Activated CD8-positive, alpha-beta memory T cell treated with anti-CD3 and anti-CD28 coated beads for 36 hours (primary cell): ENCODE measurements around the gene SUN5. TPM values are rescaled to one million over a fixed set of nuclear protein-coding genes. Genes with fewer than 3 reads are reported as not detected.

Experiments
- CTCF ChIA-PET: fragments of 350-600 bp; sonication (Branson Sonifier 250); formaldehyde crosslinking; loops from one replicate; lab custom pipeline; 2021; ENCODE audit warnings: antibody characterized with exemption; lab: Charles Lee
- POLR2A ChIA-PET: fragments of 350-600 bp; sonication (Branson Sonifier 250); formaldehyde crosslinking; loops from one replicate; lab custom pipeline; 2021; ENCODE audit warnings: antibody characterized with exemption; lab: Charles Lee
- total RNA-seq, 2 experiments: library from RNA; stranded (reverse); gene quantifications; one replicate each; pipeline ENCODE4 v1.2.3, GENCODE V29; 2021

The SUN5 gene
- total RNA-seq, 2 experiments from 2014 or later, result not detected

- CTCF ChIA-PET, result interaction anchor here (0.8 to 3.5 kb wide), 10 partner anchors 11 to 210 kb away, joined by 3 to 15 read pairs (median 4); no protein-coding TSS in a partner anchor
- POLR2A ChIA-PET, result no interaction called here
Measured at GRCh38 chr20:33005132-33005566, 916 bp upstream of the SUN5 start.

GRCh38 chr20:33002087-33002808 is 2.0 kb downstream of the SUN5 start:
- CTCF ChIA-PET, result no interaction called here
- POLR2A ChIA-PET, result interaction anchor here (0.6 kb wide), 1 partner anchor 226 kb away, joined by 3 read pairs; no protein-coding TSS in a partner anchor

- POLR2A ChIA-PET, result no interaction called here
- CTCF ChIA-PET, result no interaction called here
Measured at GRCh38 chr20:33000802-33001466, 3.3 kb downstream of the SUN5 start.

- ChIA-PET CTCF (interaction anchor here (0.6 kb wide), 1 partner anchor 262 kb away, joined by 3 read pairs; no protein-coding TSS in a partner anchor), POLR2A (interaction anchor here (0.6 kb wide), 1 partner anchor 321 kb away, joined by 11 read pairs; no protein-coding TSS in a partner anchor)
Measured at GRCh38 chr20:32999603-33000250, 4.5 kb downstream of the SUN5 start.

- CTCF ChIA-PET, result no interaction called here
- POLR2A ChIA-PET, result no interaction called here
Measured at GRCh38 chr20:32997431-32997830, 6.8 kb downstream of the SUN5 start.

- ChIA-PET CTCF (no interaction called here), POLR2A (no interaction called here)
Measured at GRCh38 chr20:32995802-32996201, 8.4 kb downstream of the SUN5 start.

GRCh38 chr20:32993496-32994050 is 10.7 kb downstream of the SUN5 start:
- CTCF ChIA-PET, result interaction anchor here (1.0 kb wide), 1 partner anchor 22 kb away, joined by 3 read pairs; no protein-coding TSS in a partner anchor
- POLR2A ChIA-PET, result no interaction called here

GRCh38 chr20:32991792-32992641 is 12.2 kb downstream of the SUN5 start:
- CTCF ChIA-PET, result interaction anchor here (1.0 kb wide), 1 partner anchor 13 kb away, joined by 3 read pairs; no protein-coding TSS in a partner anchor
- POLR2A ChIA-PET, result no interaction called here

- POLR2A ChIA-PET, result no interaction called here
- CTCF ChIA-PET, result interaction anchor here (1.0 kb wide), 1 partner anchor 14 kb away, joined by 3 read pairs; no protein-coding TSS in a partner anchor
Measured at GRCh38 chr20:32991383-32991782, 12.8 kb downstream of the SUN5 start.

- ChIA-PET POLR2A (no interaction called here), CTCF (no interaction called here)
Measured at GRCh38 chr20:32990426-32990825, 13.8 kb downstream of the SUN5 start.

GRCh38 chr20:32989507-32990283 is 14.5 kb downstream of the SUN5 start:
- ChIA-PET POLR2A (no interaction called here), CTCF (no interaction called here)

- ChIA-PET CTCF (no interaction called here), POLR2A (no interaction called here)
Measured at GRCh38 chr20:32988008-32988407, 16.2 kb downstream of the SUN5 start.

- POLR2A ChIA-PET, result no interaction called here
- CTCF ChIA-PET, result no interaction called here
Measured at GRCh38 chr20:32987044-32987825, 17.0 kb downstream of the SUN5 start.

GRCh38 chr20:32986331-32986966 is 17.8 kb downstream of the SUN5 start:
- POLR2A ChIA-PET, result no interaction called here
- CTCF ChIA-PET, result no interaction called here

GRCh38 chr20:32985596-32985995 is 18.6 kb downstream of the SUN5 start:
- POLR2A ChIA-PET, result no interaction called here
- CTCF ChIA-PET, result no interaction called here

- CTCF ChIA-PET, result no interaction called here
- POLR2A ChIA-PET, result no interaction called here
Measured at GRCh38 chr20:32984631-32985354, 19.4 kb downstream of the SUN5 start.
